Bone marrow (tissue), 2 donors: ENCODE results near the gene HSD11B1.
A peak's percentile ranks its signal among the peaks of the same experiment; 100 is the strongest.

Experiments used
- DNase-seq, 2 donors: peaks; one replicate each; lab custom pipeline; 2025; lab: John Stamatoyannopoulos, UW

Gene HSD11B1

GRCh38 chr1:209755926-209756614, 51.4 kb downstream of the HSD11B1 start, which contains the start of gene TRAF3IP3:
TSS of gene TRAF3IP3 (plus strand) at chr1:209756053. CDS start at chr1:209760040, 3,987 bp downstream.
- DNase-seq = peak in 1 of 2 donors; percentile 88

- peak in 1 of 2 donors; percentile 15 for DNase-seq
Observed at GRCh38 chr1:209756615-209757445, 52.2 kb downstream of the HSD11B1 start.

GRCh38 chr1:209758400-209758799, 53.8 kb downstream of the HSD11B1 start:
- DNase-seq = peak in 1 of 2 donors; percentile 6

GRCh38 chr1:209759829-209760359, 55.2 kb downstream of the HSD11B1 start:
- DNase-seq = no peak

GRCh38 chr1:209761011-209761635, 56.5 kb downstream of the HSD11B1 start:
- DNase-seq = no peak

- DNase-seq = no peak
Observed at GRCh38 chr1:209766051-209766450, 61.4 kb downstream of the HSD11B1 start.

- no peak for DNase-seq
Observed at GRCh38 chr1:209767096-209767495, 62.5 kb downstream of the HSD11B1 start.

GRCh38 chr1:209767706-209768105, 63.1 kb downstream of the HSD11B1 start:
- peak in 1 of 2 donors; percentile 55 for DNase-seq

DNA sequence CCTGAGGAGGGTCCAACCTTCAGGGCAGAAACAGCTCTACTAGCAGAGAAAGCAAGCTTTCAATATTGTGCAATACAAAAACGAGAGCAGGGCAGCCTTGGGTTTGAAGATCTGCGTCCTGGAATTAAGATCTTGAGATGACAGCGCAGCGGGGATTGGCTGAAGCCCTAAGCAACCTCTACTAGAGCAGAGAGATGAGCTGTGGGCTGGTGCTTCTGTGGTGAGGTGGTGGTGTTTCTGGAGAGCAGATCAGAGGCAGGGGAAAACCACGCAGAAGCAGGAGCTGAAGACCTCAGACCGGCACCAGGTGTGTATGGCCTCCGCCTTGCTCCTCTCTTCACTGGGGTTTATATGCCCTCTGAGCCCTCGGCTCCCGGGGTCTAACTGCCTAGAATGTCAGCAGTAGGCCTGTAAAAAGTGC, 63.7 kb downstream of the HSD11B1 start:
- no peak for DNase-seq

DNA sequence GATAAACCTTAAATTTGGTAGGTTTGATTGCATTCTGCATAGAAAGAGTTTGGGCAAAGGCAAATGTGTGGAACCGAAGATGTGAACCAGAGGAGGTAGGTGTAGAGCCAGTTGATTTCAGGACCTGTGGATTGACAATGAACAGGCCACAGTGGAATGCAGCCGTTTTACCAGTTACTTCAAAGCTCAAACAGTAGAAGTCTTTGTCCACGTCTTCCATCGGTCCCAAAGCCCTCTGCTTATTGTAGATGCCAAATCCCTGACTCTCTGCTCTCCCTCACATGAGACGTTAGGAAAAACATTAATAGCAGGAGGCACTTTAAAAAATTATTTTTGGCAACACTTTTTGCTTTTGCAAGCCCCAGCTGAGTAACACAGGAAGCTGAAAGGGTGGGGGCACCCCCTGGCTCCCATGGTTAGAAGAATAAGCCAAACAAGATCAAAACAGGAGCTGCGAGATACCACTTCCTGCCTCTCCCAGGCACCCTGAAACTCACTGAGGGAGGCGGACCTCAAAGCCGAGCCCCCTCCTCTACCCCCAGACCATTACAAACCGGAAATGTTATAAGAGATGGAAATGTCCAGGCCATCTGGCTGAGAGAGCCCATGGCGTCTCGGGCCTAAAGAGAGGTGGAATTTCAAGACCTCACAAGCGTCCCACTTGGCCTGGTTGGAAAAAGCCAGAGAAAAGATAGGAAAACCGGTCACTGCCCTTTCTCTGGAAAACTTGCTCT, 64.7 kb downstream of the HSD11B1 start:
- DNase-seq = peak; percentile 55 to 71

GRCh38 chr1:209769971-209770370, 65.3 kb downstream of the HSD11B1 start:
- peak in 1 of 2 donors; percentile 9 for DNase-seq

DNA sequence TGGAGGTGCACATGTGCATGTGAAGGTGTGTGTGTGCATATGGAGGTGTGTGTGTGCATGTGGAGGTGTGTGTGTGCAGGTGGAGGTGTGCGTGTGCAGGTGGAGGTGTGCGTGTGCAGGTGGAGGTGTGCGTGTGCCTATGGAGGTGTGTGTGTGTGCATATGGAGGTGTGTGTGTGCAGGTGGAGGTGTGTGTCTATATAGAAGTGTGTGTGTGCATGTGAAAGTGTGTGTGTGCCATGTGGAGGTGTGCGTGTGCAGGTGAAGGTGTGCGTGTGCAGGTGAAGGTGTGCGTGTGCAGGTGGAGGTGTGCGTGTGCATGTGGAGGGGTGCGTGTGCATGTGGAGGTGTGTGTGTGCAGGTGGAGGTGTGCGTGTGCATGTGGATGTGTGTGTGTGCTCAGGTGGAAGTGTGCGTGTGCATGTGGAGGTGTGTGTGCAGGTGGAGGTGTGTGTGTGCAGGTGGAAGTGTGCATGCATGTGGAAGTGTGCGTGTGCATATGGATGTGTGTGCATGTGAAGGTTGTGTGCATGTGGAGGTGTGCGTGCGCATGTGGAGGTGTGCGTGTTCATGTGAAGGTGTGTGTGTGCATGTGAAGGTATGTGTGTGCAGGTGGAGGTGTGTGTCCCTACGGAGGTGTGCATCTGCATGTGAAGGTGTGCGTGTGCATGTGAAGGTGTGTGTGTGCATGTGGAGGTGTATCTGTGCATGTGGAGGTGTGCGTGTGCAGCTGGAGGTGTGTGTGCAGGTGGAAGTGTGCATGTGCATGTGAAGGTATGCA, 66.2 kb downstream of the HSD11B1 start:
- DNase-seq = no peak

DNA sequence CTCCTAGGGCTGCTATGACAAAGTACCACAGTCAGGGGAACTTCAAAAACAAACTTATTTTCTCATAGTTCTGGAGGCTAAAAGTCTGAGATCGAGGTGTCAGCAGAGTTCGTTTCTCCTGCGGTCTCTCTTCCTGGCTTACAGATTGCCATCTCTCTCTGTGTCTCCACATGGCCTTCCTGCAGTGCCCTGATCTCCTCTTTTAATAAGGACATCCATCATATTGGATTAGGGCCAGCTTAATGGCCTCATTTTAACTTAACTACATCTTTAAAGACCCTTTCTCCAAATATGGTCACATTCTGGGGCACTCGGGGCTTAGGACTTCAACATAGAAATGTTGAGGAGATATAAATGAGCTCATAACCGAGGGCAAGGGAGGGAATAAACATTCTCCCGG, 67.5 kb downstream of the HSD11B1 start:
- DNase-seq = no peak

DNA sequence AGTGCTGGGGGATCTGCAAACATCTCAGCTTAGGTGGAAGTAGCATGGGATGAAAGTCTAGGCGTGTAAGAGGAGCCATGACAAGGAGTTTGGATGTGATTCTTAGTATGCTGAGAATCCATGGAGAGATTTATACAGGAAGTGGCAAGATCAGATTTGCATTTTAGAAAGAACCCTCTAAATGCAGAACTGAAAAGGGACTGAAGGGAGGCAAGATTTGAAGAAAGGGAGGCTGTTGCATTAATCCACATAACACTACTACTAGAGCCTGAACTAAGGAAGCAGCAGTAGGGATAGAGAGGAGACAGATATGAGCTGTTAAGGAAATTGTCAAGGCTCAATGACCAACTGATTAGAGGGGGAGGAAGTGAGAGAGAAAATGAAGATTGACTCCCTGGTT, 69.9 kb downstream of the HSD11B1 start:
- no peak for DNase-seq

- no peak for DNase-seq
Observed at GRCh38 chr1:209775678-209776077, 71.0 kb downstream of the HSD11B1 start.

- no peak for DNase-seq
Observed at GRCh38 chr1:209777587-209777986, 72.9 kb downstream of the HSD11B1 start.

- no peak for DNase-seq
Observed at GRCh38 chr1:209778102-209778501, 73.5 kb downstream of the HSD11B1 start.

- DNase-seq = no peak
Observed at GRCh38 chr1:209780268-209780667, 75.6 kb downstream of the HSD11B1 start.

GRCh38 chr1:209783386-209783785, 78.7 kb downstream of the HSD11B1 start:
- no peak for DNase-seq
